Activated CD4-positive, alpha-beta T cell treated with anti-CD3 and anti-CD28 coated beads, Interleukin-2, amount 50 U/mL, for 4 hours (primary cell): ENCODE results near the gene ATP6AP1.

Experiments used
- DNase-seq, 2 experiments: peaks; one replicate each; pipeline ENCODE4 v3.0.0-alpha.2; 2020

ATP6AP1 gene

GRCh38 chrX:154472685-154473632 is 44.5 kb downstream of the ATP6AP1 start:
- no peak for DNase-seq

GRCh38 chrX:154473683-154474082 is 45.2 kb downstream of the ATP6AP1 start:
- no peak for DNase-seq

- DNase-seq, result no peak
Observed at GRCh38 chrX:154476821-154477220, 48.3 kb downstream of the ATP6AP1 start.

GRCh38 chrX:154477891-154478477 is 49.5 kb downstream of the ATP6AP1 start:
- no peak for DNase-seq

GRCh38 chrX:154478728-154479622 is 50.5 kb downstream of the ATP6AP1 start, which contains the start of gene LAGE3:
Gene LAGE3 (minus strand): TSS chrX:154479281. CDS start chrX:154478915, 366 bp downstream.
- DNase-seq, result peak; percentile 89 to 90

GRCh38 chrX:154481195-154481594 is 52.7 kb downstream of the ATP6AP1 start:
- DNase-seq, result no peak

- DNase-seq, result no peak
Observed at GRCh38 chrX:154481911-154482601, 53.6 kb downstream of the ATP6AP1 start.

GRCh38 chrX:154482786-154483185 is 54.3 kb downstream of the ATP6AP1 start:
- DNase-seq, result no peak

- DNase-seq, result no peak
Observed at GRCh38 chrX:154483325-154483724, 54.8 kb downstream of the ATP6AP1 start.

- no peak for DNase-seq
Observed at GRCh38 chrX:154484255-154485149, 56.0 kb downstream of the ATP6AP1 start.

GRCh38 chrX:154485150-154486051 is 56.9 kb downstream of the ATP6AP1 start:
- no peak for DNase-seq

- no peak for DNase-seq
Observed at GRCh38 chrX:154486052-154486395, 57.5 kb downstream of the ATP6AP1 start.
